KOPT-K1 (cell line): ENCODE results near the gene FAM168B.
"Not testable (repeated sequence)": the region's sequence is repeated elsewhere in the genome, so short reads cannot be mapped to it uniquely, and the experiment has no call there.

ENCODE experiments used
- H3K27ac ChIP-seq: fragments of 200-600 bp; sonication (generic); 2 replicates; pipeline ENCODE4 v1.5.1; 2016; ENCODE audit warnings: antibody characterized with exemption, mild to moderate bottlenecking, low read depth, low read length; ENCODE audit not compliant: poor library complexity, severe bottlenecking
- H3K36me3 ChIP-seq: fragments of 200-600 bp; sonication (generic); 2 replicates; pipeline ENCODE4 v1.5.1; 2017; ENCODE audit warnings: antibody characterized with exemption, mild to moderate bottlenecking, low read length, moderate library complexity; ENCODE audit not compliant: insufficient read depth
- H3K9me3 ChIP-seq: fragments of 200-600 bp; sonication (generic); 2 replicates; pipeline ENCODE4 v1.5.1; 2017; ENCODE audit warnings: antibody characterized with exemption, low read length, mild to moderate bottlenecking; ENCODE audit not compliant: insufficient read depth, poor library complexity, severe bottlenecking

FAM168B gene

DNA sequence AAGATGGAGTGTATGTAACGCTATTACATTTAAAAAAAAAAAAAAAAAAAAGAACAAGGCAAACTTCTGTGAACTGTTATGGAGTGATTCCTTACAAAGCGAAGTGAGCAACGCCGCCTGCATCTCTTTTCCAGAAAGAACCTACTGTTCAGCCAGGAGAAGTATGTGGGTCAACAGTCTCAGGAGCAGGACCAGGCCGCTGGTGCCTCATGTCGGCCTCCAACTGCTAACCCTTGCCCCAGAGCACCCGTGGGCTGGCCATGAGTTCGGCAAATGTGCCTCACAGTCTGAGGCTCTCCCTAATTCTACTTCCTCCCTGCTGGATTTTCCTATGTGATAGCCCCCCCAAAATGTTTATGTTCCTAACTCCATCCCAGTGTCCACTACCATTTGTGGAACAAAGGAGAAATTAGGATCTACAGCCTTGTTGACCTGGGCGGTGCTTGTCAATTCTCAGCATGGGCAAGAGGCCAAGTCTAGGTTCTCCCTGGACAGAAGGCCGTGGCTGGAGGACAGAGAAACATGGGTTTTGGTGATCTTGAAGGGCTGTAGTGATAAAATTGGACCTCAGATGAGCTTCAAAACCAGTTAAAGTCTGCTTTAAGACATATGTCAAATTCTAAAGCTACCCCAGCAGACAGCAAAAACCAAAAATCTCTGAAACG, 15.9 kb downstream of the FAM168B start:
- H3K27ac ChIP-seq: no peak overlapping the region
- no peaks in the 10 kb centered on the region for H3K9me3 ChIP-seq
- H3K36me3 ChIP-seq: peaks cover 100% of the 10 kb centered on the region

DNA sequence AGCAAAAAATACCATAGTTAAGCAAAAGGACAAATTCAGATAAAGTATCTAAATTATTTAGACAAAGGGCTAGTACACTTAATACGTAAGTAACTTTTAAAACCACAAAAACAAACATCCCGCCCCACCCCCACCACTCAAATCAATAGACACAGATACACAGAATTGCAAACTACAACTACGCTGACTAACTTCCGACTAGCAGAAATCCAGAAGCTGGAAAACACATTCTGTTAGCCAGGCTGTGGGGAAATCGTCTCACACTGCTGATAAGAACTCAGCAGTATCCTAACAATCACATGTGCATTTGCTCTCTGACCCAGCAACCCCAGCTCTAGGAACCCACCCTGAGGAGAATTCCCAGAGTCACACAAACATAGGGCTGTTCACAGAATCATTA, 16.6 kb downstream of the FAM168B start:
- H3K9me3 ChIP-seq: no peaks in the 10 kb centered on the region
- H3K27ac ChIP-seq: no peak overlapping the region
- peaks cover 99% of the 10 kb centered on the region for H3K36me3 ChIP-seq

DNA sequence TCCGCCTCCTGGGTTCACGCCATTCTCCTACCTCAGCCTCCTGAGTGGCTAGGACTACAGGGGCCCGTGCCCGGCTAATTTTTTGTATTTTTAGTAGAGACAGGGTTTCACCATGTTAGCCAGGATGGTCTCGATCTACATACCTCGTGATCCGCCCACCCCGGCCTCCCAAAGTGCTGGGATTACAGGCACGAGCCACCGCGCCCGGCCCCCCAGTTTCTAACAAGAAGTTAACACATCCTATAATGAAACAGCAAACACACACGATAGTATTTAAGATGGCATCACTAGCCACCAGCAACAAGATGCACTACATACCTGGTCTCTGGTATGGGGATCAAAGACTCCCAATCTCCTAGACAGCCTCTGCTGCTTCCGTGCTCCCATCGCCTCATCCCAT, 17.7 kb downstream of the FAM168B start:
- H3K27ac ChIP-seq: not testable (repeated sequence)
- H3K36me3 ChIP-seq: peaks cover 99% of the 10 kb centered on the region

GRCh38 chr2:131068172-131068571, 25.1 kb downstream of the FAM168B start:
- peaks cover 96% of the 10 kb centered on the region for H3K36me3 ChIP-seq
- H3K9me3 ChIP-seq: not testable (repeated sequence)

More for the DNA sequence above, 17.7 kb downstream of the FAM168B start:
- H3K9me3 ChIP-seq: not testable (repeated sequence)

DNA sequence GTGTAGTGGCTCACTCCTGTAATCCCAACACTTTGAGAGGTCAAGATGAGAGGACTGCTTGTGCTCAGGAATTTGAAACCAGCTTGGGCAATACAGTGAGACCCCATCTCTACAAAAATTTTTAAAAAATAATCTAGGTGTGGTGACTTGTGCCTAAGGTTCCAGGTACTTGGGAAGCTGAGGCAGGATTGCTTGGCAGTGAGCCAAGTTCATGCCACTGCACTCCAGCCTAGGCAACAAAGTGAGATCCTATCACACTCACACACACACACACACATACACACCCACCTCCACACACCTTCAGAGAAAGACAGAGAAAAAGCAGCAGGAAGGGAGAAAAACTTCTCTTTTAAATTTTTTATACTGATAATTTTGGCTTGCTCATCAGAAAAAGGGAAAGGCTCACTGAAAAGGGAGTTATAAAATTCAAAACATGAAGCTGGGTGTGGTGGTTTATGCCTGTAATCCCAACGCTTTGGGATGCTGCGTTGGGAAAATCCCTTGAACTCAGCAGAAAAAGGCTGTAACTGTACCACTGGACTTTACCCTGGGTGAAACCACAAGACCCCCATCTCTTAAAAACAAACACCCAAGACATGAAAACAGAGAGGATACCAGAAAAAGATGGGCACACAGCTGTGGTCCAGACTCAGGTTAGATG, 25.7 kb downstream of the FAM168B start:
- Histone ChIP-seq H3K9me3 (no peaks in the 10 kb centered on the region), H3K36me3 (peaks cover 94% of the 10 kb centered on the region), H3K27ac (no peak overlapping the region)

More at GRCh38 chr2:131068172-131068571, 25.1 kb downstream of the FAM168B start:
- H3K27ac ChIP-seq: not testable (repeated sequence)

GRCh38 chr2:131064589-131065512, 28.4 kb downstream of the FAM168B start:
- Histone ChIP-seq H3K27ac (no peak overlapping the region), H3K9me3 (no peaks in the 10 kb centered on the region), H3K36me3 (peaks cover 93% of the 10 kb centered on the region)

DNA sequence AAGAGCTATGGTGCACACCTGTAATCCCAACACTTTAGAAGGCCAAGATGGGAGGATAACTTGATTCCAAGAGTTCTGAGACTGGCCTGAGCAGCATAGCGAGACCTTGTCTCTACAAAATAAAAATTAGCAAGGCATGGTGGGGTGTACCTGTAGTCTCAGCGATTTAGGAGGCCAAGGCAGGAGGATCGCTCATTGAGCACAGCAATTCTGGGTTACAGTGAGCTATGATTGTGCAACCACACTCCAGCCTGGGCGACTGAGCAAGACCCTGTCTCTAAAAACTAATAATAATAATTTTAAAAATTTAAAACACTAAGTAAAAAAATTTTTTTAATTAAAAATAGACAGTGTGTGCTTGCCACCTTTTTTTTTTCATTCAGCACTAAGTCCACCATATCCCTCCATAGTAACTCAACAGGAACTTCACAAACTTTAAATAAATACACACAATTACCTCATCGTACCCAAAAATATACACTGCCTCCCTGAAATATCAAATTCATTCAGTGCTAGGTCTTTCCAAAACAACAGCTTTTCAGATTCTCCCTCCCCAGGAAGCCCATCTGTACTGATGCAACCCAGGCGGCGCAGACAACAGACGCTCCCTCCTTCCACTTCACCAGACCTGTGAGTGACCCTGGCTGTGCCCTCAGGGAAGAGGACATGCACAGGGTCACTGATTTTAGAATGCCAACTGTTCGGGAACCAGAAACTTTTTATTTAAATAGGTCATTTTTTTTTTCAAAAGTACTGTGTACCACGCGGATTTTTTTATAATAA, 29.6 kb downstream of the FAM168B start:
- peaks cover 93% of the 10 kb centered on the region for H3K36me3 ChIP-seq
- no peaks in the 10 kb centered on the region for H3K9me3 ChIP-seq
- no peak overlapping the region for H3K27ac ChIP-seq

GRCh38 chr2:131058920-131059319, 34.3 kb downstream of the FAM168B start:
- H3K9me3 ChIP-seq: no peaks in the 10 kb centered on the region
- peaks cover 94% of the 10 kb centered on the region for H3K36me3 ChIP-seq
- no peak overlapping the region for H3K27ac ChIP-seq

DNA sequence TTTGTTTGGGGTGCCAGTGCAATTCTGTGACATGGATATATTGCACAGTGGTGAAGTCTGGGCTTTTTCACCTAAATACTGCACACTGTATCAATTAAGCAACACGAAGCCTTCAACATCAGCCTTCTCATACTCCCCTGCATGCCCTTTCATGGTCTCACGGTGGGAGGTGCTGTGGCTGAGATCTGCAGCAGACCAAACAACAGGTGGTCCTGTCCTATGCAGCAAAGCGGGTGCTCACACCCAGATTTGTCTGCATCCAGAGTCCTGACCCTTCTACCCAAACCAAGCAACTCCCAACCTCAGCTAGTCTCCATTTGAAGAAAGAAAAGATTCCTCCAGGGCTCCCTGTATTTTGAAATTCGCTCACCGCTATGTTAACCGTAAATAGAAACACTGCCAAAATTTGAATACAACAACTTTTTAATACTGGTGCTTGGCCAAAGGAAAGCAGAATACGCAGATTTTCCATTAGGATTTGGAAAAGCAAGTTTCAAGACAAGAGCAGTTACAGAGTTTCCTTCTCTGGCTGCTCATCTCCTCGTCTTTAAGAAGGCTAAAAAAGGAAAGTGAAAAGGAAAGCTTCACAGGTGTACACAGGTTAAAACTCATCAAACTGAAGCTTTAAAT, 34.9 kb downstream of the FAM168B start:
- Histone ChIP-seq H3K9me3 (no peaks in the 10 kb centered on the region), H3K27ac (no peak overlapping the region), H3K36me3 (peaks cover 95% of the 10 kb centered on the region)

GRCh38 chr2:131056932-131057287, 36.4 kb downstream of the FAM168B start:
- Histone ChIP-seq H3K9me3 (no peaks in the 10 kb centered on the region), H3K27ac (no peak overlapping the region)

DNA sequence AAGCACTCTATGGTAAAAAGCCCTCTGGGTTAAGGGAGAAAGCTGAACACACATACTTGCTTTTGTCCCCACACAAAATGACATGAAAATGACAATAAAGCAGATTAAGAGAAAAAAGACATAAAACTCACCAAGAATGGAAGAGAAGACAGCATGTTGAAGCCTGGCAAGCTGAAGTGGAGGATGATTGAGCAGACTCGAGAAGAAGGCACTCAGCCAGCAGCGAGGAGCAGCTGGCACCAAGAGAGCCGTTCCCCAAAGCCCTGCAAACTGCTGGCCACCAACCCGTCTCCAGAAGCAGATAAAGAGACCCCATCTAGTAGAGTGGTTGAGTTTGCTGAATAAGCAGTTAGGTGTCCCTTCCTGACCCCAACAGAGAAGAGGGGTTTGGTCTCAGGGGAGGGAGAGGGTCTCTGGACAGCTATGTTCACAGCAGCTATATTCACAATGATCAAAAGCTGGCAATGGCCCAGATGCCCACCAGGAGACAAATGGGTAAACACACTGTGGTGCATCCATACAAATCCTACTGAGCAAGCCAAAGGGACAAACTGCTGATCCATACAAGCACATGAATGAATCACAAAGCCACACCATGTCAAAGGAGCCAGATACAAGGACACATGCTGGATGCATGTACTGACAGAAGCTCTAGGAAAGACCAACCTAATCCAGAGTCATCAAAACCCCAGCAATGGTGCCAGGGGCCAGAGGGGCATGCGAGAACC, 36.9 kb downstream of the FAM168B start:
- no peak overlapping the region for H3K27ac ChIP-seq
- peaks cover 97% of the 10 kb centered on the region for H3K36me3 ChIP-seq
- H3K9me3 ChIP-seq: no peaks in the 10 kb centered on the region

More at GRCh38 chr2:131056932-131057287, 36.4 kb downstream of the FAM168B start:
- peaks cover 97% of the 10 kb centered on the region for H3K36me3 ChIP-seq

DNA sequence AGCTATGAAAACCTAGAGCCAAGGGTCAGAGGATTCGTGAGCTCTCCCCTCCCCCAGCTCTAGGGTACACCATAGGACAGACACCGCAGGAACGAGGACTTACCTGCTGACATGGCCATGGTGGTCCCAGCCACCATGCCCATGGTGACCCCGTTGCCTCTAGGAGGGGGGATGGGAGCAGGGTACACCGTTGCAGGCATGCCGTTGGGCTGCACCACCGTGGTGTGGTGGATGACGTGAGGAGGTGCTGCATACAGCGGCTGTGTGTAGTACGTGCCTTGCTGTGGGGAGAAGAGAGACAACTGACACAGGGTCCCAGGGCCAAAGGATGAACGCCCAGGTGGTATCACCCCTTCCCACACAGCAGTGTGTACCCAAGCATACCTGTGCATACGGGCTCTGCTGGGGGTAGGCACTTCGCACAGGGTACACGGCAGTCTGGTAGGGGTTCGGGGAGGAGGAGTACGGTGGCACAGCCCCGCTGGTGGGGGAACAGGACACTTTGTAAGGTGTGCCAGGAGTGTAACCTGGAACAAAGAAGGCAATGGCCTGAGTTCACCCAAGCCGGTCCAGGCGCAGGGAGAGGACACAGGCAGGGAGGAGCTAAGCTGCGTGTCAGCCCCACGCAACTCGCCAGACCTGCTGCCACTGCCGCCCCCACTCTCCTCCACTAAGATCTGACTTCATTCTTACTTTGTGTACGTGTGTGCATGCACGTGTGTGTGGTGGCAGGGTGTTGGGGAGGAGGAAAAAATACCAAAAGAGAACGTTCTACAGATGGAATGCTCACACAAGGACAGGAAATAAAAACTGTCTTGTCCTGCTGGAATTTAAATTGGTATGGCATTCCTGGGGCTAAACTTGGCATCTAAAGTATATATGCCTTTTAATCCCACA, 37.8 kb downstream of the FAM168B start:
- no peaks in the 10 kb centered on the region for H3K9me3 ChIP-seq

DNA sequence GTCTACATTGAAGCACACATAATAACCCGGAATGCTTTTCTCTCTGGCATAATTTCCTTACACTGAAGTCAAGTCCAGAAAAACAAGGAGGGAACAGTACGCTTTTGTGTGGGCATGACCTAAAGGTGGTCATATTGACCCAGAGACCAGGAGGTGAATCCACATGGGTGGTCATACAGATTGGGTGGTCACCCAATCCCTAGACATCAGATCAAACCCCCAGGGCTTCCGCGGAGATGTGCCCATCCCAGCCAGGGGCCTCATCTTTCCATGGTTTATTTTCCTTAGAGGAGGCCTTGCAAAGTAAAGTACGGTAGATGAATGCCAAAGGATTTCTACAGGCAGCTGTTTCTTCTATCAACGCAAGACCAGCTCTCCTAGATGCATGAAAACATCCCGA, 38.8 kb downstream of the FAM168B start:
- Histone ChIP-seq H3K9me3 (no peaks in the 10 kb centered on the region), H3K36me3 (peaks cover 99% of the 10 kb centered on the region), H3K27ac (no peak overlapping the region)

More for the DNA sequence above, 37.8 kb downstream of the FAM168B start:
- Histone ChIP-seq H3K36me3 (peaks cover 99% of the 10 kb centered on the region), H3K27ac (no peak overlapping the region)
